Measurements from ENCODE around the gene CEP128.

Gene CEP128

DNA sequence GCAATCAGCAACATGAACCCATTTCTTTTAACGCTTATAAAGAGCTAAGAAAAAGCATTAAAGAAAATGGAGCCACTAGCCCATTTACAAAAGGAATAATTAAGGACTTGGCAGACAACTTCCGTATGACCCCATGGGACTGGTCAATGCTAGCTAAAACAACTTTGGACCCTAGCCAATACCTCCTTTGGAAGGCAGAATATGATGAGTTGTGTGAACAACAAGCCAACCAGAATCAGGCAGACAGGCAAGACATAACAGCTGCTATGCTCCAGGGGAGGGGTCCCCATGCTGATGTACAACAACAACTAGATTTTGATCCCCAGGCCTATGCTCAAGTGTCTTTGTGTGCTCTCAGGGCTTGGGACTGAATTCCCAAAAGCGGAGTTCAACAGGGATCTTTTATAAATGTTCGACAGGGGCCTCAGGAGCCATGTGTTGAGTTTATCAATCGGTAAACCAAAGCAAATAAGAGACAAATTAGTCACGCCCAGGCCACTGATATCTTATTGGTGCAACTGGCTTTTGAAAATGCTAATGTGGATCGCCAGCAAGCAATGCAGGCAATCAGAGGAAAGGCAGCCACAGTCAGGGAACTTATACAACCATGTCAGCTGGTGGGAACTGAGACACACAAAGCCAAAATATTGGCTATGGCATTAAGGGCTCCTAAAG lies 475.9 kb downstream of the CEP128 start:
- DNase-seq = no peak

GRCh38 chr14:80464531-80465149 lies 476.9 kb downstream of the CEP128 start:
- no peak for DNase-seq

DNA sequence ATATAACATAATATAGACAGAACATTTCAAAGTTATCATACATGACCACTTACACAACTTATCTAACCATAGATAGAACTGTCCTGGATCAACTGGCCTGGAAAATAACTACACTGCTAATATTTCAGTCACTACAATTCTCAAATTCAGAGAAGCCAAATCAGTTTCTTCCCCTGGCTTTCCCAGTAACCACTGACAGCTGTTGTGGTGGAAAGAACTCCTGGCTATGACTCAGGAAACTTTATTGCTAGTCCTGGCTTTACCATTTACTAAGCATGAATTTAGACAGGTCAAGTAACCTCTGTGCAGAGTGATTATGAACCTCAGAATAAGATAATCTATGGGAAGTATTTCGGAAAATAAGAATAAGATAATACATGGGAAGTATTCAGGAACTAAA lies 485.3 kb downstream of the CEP128 start:
- no peak for DNase-seq

- DNase-seq = no peak
Measured at GRCh38 chr14:80455031-80455430, 486.5 kb downstream of the CEP128 start.

DNA sequence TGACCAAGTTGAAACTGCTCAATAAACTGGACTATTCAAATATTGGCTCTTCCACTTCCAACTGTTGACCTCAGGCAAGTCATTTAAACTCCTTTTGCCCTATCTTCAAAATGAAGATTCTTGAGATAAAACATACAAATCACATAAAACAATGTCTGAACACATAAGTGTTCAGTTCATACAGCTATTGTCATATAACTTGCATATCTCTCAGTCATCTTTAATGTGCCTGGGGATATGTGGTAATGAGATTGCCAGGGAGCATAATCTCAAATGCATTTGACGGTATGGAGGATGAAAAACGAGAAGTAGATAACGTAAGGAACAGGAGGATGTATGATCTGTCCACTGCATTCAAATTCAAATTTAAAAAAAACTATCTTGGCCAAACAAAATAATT lies 493.3 kb downstream of the CEP128 start:
- DNase-seq = no peak

DNA sequence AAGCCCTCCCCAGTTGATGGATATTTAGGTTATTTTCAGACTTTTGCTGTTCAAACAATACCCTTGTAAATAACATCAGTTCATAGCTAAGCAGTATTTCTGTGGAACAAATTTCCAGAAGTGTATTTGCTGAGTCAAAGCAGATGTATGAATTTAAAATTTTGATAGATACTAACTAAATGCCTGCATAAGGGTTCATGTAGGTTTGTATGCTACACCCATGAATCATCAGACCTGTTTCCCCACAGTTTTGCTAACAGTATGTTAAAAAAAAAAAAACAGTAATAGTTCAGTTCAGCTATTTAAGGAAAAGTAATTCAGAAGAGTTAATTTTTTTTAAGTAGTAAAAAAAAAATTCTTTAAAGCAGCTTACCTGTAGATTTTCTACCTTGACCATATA lies 494.1 kb downstream of the CEP128 start:
- no peak for DNase-seq
